Measurements from ENCODE around the gene TTLL10.

TTLL10 gene

GRCh38 chr1:1219341-1219740 is 45.7 kb downstream of the TTLL10 start:
- Histone ChIP-seq H3K4me2 (ENCODE audit: low read depth, low read length, poor library complexity, severe bottlenecking) (no peak overlapping the region), H3K27me3 (ENCODE audit: insufficient read depth, low read length, poor library complexity, severe bottlenecking) (no peaks in the 10 kb centered on the region), H2AFZ (ENCODE audit: low read length) (no peak overlapping the region), H3K4me3 (ENCODE audit: low read length, poor library complexity, severe bottlenecking) (no peak overlapping the region), H3K9me2 (replicated peaks; ENCODE audit: low read depth, low read length) (no peaks in the 10 kb centered on the region), H3K4me1 (ENCODE audit: insufficient read depth, low read length, poor library complexity, severe bottlenecking) (peaks cover 10% of the 10 kb centered on the region), H3K36me3 (ENCODE audit: insufficient read depth, low read length) (peaks cover 52% of the 10 kb centered on the region; the same call in 1 of the 2 replicates), H3F3A (ENCODE audit: low read depth) (no peaks in the 10 kb centered on the region), H3K79me2 (ENCODE audit: insufficient read depth, low read length) (no peaks in the 10 kb centered on the region), H3K9ac (ENCODE audit: low read depth, low read length, poor library complexity, severe bottlenecking) (no peak overlapping the region), H3K9me3 (ENCODE audit: insufficient read depth, low read depth, low read length) (no peaks in the 10 kb centered on the region), H4K20me1 (ENCODE audit: insufficient read depth, low read length, poor library complexity, severe bottlenecking) (peaks cover 4% of the 10 kb centered on the region)
- no peak for TF ChIP-seq CTCF (conservative IDR thresholded peaks at IDR 0.05; ENCODE audit: low read length)
- TF ChIP-seq EZH2phosphoT487 (IDR thresholded peaks at IDR 0.05; ENCODE audit: borderline replicate concordance), result no peak

GRCh38 chr1:1220197-1220596 is 46.5 kb downstream of the TTLL10 start:
- H3K4me3 ChIP-seq (ENCODE audit: low read length, poor library complexity, severe bottlenecking), result no peak overlapping the region
- peaks cover 7% of the 10 kb centered on the region; the same call in 1 of the 2 replicates for H3K79me2 ChIP-seq (ENCODE audit: insufficient read depth, low read length)
- H3K36me3 ChIP-seq (ENCODE audit: insufficient read depth, low read length), result peaks cover 58% of the 10 kb centered on the region; the same call in 1 of the 2 replicates
- no peak overlapping the region for H3K4me2 ChIP-seq (ENCODE audit: low read depth, low read length, poor library complexity, severe bottlenecking)
- peaks cover 7% of the 10 kb centered on the region for H4K20me1 ChIP-seq (ENCODE audit: insufficient read depth, low read length, poor library complexity, severe bottlenecking)
- H3F3A ChIP-seq (ENCODE audit: low read depth), result no peaks in the 10 kb centered on the region
- no peaks in the 10 kb centered on the region for H3K9me2 ChIP-seq (replicated peaks; ENCODE audit: low read depth, low read length)
- H3K4me1 ChIP-seq (ENCODE audit: insufficient read depth, low read length, poor library complexity, severe bottlenecking), result peaks cover 1% of the 10 kb centered on the region
- H3K27me3 ChIP-seq (ENCODE audit: insufficient read depth, low read length, poor library complexity, severe bottlenecking), result no peaks in the 10 kb centered on the region
- no peak overlapping the region for H3K9ac ChIP-seq (ENCODE audit: low read depth, low read length, poor library complexity, severe bottlenecking)
- TF ChIP-seq CTCF (conservative IDR thresholded peaks at IDR 0.05; ENCODE audit: low read length) (no peak), EZH2phosphoT487 (IDR thresholded peaks at IDR 0.05; ENCODE audit: borderline replicate concordance) (no peak)
- no peak overlapping the region for H2AFZ ChIP-seq (ENCODE audit: low read length)
- no peaks in the 10 kb centered on the region for H3K9me3 ChIP-seq (ENCODE audit: insufficient read depth, low read depth, low read length)

GRCh38 chr1:1221887-1222574 is 48.4 kb downstream of the TTLL10 start:
- no peak overlapping the region for H2AFZ ChIP-seq (ENCODE audit: low read length)
- peaks cover 5% of the 10 kb centered on the region for H3K4me1 ChIP-seq (ENCODE audit: insufficient read depth, low read length, poor library complexity, severe bottlenecking)
- peaks cover 25% of the 10 kb centered on the region; the same call in 1 of the 2 replicates for H3K79me2 ChIP-seq (ENCODE audit: insufficient read depth, low read length)
- H3K4me2 ChIP-seq (ENCODE audit: low read depth, low read length, poor library complexity, severe bottlenecking), result no peak overlapping the region
- H3K9me3 ChIP-seq (ENCODE audit: insufficient read depth, low read depth, low read length), result no peaks in the 10 kb centered on the region
- no peak overlapping the region for H3K9ac ChIP-seq (ENCODE audit: low read depth, low read length, poor library complexity, severe bottlenecking)
- H3K9me2 ChIP-seq (replicated peaks; ENCODE audit: low read depth, low read length), result no peaks in the 10 kb centered on the region
- no peaks in the 10 kb centered on the region for H3K27me3 ChIP-seq (ENCODE audit: insufficient read depth, low read length, poor library complexity, severe bottlenecking)
- peaks cover 20% of the 10 kb centered on the region for H4K20me1 ChIP-seq (ENCODE audit: insufficient read depth, low read length, poor library complexity, severe bottlenecking)
- H3K36me3 ChIP-seq (ENCODE audit: insufficient read depth, low read length), result peaks cover 52% of the 10 kb centered on the region; the same call in 1 of the 2 replicates
- TF ChIP-seq CTCF (conservative IDR thresholded peaks at IDR 0.05; ENCODE audit: low read length), result no peak
- no peak for TF ChIP-seq EZH2phosphoT487 (IDR thresholded peaks at IDR 0.05; ENCODE audit: borderline replicate concordance)
- H3F3A ChIP-seq (ENCODE audit: low read depth), result no peaks in the 10 kb centered on the region
- H3K4me3 ChIP-seq (ENCODE audit: low read length, poor library complexity, severe bottlenecking), result no peak overlapping the region

All from Loucy (cell line).